Measurements from ENCODE around the gene LIN54. TPM values are rescaled to one million over a fixed set of nuclear protein-coding genes. Genes with fewer than 3 reads are reported as not detected.
"Not testable (repeated sequence)": the region's sequence is repeated elsewhere in the genome, so short reads cannot be mapped to it uniquely, and the experiment has no call there.

The LIN54 gene
- total and polyA plus RNA-seq, 12 donors = 1.5 to 9.4 (median 8.6) TPM

- intact Hi-C loops (cut with DNase I) = loop anchor here in 1 of 10 donors (10.0 kb wide), 1 partner anchor 119 kb away; the partner anchor contains the start of gene THAP9
- ATAC-seq (no peak), DNase-seq (no peak)
- no peak overlapping the region for H3K27ac ChIP-seq
- TF ChIP-seq CTCF (IDR thresholded peaks at IDR 0.05) = no peak
- peaks cover 0 to 18% (median 0%) of the 10 kb centered on the region in 11 donors for H3K9me3 ChIP-seq
- H3K4me1 ChIP-seq = peaks cover 0 to 7% (median 0%) of the 10 kb centered on the region in 9 donors
- H3K4me3 ChIP-seq = no peak overlapping the region
- no peaks in the 10 kb centered on the region for H3K36me3 ChIP-seq
- 72 to 76% methylated on average over 2 of the region's 2 CpGs for WGBS, 2 donors
- no peaks in the 10 kb centered on the region for H3K27me3 ChIP-seq
These were observed 13.6 kb upstream of the LIN54 start for GRCh38 chr4:83024233-83024632.

- not testable (repeated sequence) for H3K27ac ChIP-seq, H3K27me3 ChIP-seq, DNase-seq, H3K36me3 ChIP-seq, ATAC-seq, H3K4me1 ChIP-seq, H3K4me3 ChIP-seq
- WGBS, 2 donors = 98 to 100% methylated on average over 1 of the region's 1 CpG
- intact Hi-C loops (cut with DNase I) = loop anchor here in 1 of 10 donors (10.0 kb wide), 1 partner anchor 119 kb away; the partner anchor contains the start of gene THAP9
- peaks cover 0 to 18% (median 0%) of the 10 kb centered on the region in 11 donors for H3K9me3 ChIP-seq
These were observed 13.0 kb upstream of the LIN54 start for GRCh38 chr4:83023599-83023998.

GRCh38 chr4:83022724-83023450 lies 12.3 kb upstream of the LIN54 start:
- H3K9me3 ChIP-seq = peaks cover 0 to 18% (median 0%) of the 10 kb centered on the region in 11 donors
- intact Hi-C loops (cut with DNase I) = loop anchor here in 1 of 10 donors (10.0 kb wide), 1 partner anchor 118 kb away; the partner anchor contains the start of gene THAP9
- no peaks in the 10 kb centered on the region for H3K27me3 ChIP-seq
- H3K36me3 ChIP-seq = no peaks in the 10 kb centered on the region
- DNase-seq (no peak), ATAC-seq (no peak)
- H3K4me3 ChIP-seq = no peak overlapping the region
- no peak overlapping the region for H3K27ac ChIP-seq
- WGBS, 2 donors = 78 to 86% methylated on average over 2 of the region's 2 CpGs
- peaks cover 0 to 7% (median 0%) of the 10 kb centered on the region in 9 donors for H3K4me1 ChIP-seq
- no peak for TF ChIP-seq CTCF (IDR thresholded peaks at IDR 0.05)

GRCh38 chr4:83019794-83020494 lies 9.3 kb upstream of the LIN54 start:
- Histone ChIP-seq H3K36me3 (no peaks in the 10 kb centered on the region), H3K4me1 (peaks cover 0 to 7% (median 0%) of the 10 kb centered on the region in 9 donors), H3K9me3 (peaks cover 0 to 9% (median 0%) of the 10 kb centered on the region in 11 donors), H3K27me3 (no peaks in the 10 kb centered on the region), H3K4me3 (no peak overlapping the region), H3K27ac (no peak overlapping the region)
- no peak for ATAC-seq
- intact Hi-C loops (cut with DNase I) = loop anchor here in 3 of 10 donors (10.0 kb wide), 3 partner anchors 115 to 645 kb away; partner anchors contain the start of genes ENOPH1 (in 1 of the 3), HNRNPD (in 1 of the 3), HNRNPDL (in 1 of the 3) and THAP9 (in 1 of the 3)
- no peak for DNase-seq
- no peak for TF ChIP-seq CTCF (IDR thresholded peaks at IDR 0.05)
- WGBS, 2 donors = 80 to 81% methylated on average over 3 of the region's 3 CpGs

Data from heart right ventricle (tissue), 16 donors.